ENCODE data around the gene DPYSL4. TPM values are rescaled to one million over a fixed set of nuclear protein-coding genes. Genes with fewer than 3 reads are reported as not detected.

The DPYSL4 gene
- total RNA-seq, 2 experiments from 2014 or later = 20.9 to 23.2 TPM

DNA sequence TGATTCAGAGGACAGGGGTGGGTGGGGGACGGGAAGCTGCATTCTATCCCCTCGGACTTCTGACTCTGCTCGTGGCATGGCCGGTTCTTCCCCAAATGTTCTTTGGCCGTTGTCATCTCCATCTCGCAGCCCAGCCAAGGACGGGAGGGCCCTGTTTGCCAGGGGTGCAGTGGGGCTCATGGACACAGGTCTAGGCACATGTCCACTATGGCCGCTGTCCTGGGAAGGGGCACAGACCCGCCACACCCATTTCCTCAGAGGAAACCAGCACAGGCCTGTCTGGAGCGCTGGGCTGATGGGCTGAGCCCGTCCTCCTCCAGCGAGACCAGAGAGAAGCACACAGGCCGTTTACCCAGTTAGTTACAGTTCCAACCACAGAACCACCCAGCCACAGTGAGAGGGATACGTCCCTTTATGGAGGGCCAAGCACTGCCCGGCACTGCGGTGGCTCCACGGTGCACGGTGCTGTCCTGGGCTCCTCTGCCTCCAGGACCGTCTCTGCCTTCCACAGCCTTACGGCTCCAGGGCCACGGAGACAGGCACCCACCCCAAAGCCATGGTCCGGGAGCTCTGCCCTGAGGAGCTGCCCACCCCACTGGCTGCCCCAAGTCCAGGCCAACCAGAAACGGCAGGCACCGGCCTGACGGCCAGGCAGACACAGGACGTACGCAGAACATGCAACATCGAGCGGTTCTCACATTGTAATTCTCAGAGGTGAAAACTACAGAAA, 20.2 kb downstream of the DPYSL4 start:
- no peak for DNase-seq
- intact Hi-C loops (cut with micrococcal nuclease) = no loop called here
- no peaks in the 10 kb centered on the region for H3K4me1 Mint-ChIP-seq (ENCODE audit: low read depth)
- H3K36me3 Mint-ChIP-seq (ENCODE audit: low read depth) = peaks cover under 1% of the 10 kb centered on the region
- POLR2A ChIA-PET = no interaction called here
- no peak overlapping the region for H3K27ac Mint-ChIP-seq
- no peak for ATAC-seq
- no peaks in the 10 kb centered on the region for H3K9me3 Mint-ChIP-seq
- CTCF ChIA-PET = no interaction called here
- H3K27me3 Mint-ChIP-seq = no peaks in the 10 kb centered on the region
- no peak overlapping the region for H3K4me3 Mint-ChIP-seq
- TF ChIP-seq CTCF (IDR thresholded peaks at IDR 0.05) = no peak

GRCh38 chr10:132207536-132208461, 21.1 kb downstream of the DPYSL4 start:
- no peaks in the 10 kb centered on the region for H3K27me3 Mint-ChIP-seq
- H3K9me3 Mint-ChIP-seq = no peaks in the 10 kb centered on the region
- H3K4me1 Mint-ChIP-seq (ENCODE audit: low read depth) = no peaks in the 10 kb centered on the region
- no peak overlapping the region for H3K27ac Mint-ChIP-seq
- ATAC-seq (no peak), DNase-seq (no peak)
- H3K36me3 Mint-ChIP-seq (ENCODE audit: low read depth) = peaks cover 8% of the 10 kb centered on the region
- H3K4me3 Mint-ChIP-seq = no peak overlapping the region
- ChIA-PET POLR2A (no interaction called here), CTCF (no interaction called here)
- no peak for TF ChIP-seq CTCF (IDR thresholded peaks at IDR 0.05)
- intact Hi-C loops (cut with micrococcal nuclease) = no loop called here

GRCh38 chr10:132208462-132209050, 21.8 kb downstream of the DPYSL4 start:
- H3K4me1 Mint-ChIP-seq (ENCODE audit: low read depth) = no peaks in the 10 kb centered on the region
- no peaks in the 10 kb centered on the region for H3K27me3 Mint-ChIP-seq
- DNase-seq = no peak
- no peak overlapping the region for H3K27ac Mint-ChIP-seq
- CTCF ChIA-PET = no interaction called here
- no peak for ATAC-seq
- H3K36me3 Mint-ChIP-seq (ENCODE audit: low read depth) = peaks cover 11% of the 10 kb centered on the region
- POLR2A ChIA-PET = no interaction called here
- H3K4me3 Mint-ChIP-seq = no peak overlapping the region
- H3K9me3 Mint-ChIP-seq = peaks cover 3% of the 10 kb centered on the region
- no peak for TF ChIP-seq CTCF (IDR thresholded peaks at IDR 0.05)
- intact Hi-C loops (cut with micrococcal nuclease) = no loop called here

- Mint-ChIP-seq H3K27me3 (no peaks in the 10 kb centered on the region), H3K36me3 (ENCODE audit: low read depth) (peaks cover 16% of the 10 kb centered on the region), H3K4me3 (no peak overlapping the region), H3K4me1 (ENCODE audit: low read depth) (no peaks in the 10 kb centered on the region), H3K9me3 (peaks cover 6% of the 10 kb centered on the region), H3K27ac (no peak overlapping the region)
- POLR2A ChIA-PET = no interaction called here
- DNase-seq (no peak), ATAC-seq (no peak)
- TF ChIP-seq CTCF (IDR thresholded peaks at IDR 0.05) = no peak
- CTCF ChIA-PET = no interaction called here
- intact Hi-C loops (cut with micrococcal nuclease) = no loop called here
These were observed 22.4 kb downstream of the DPYSL4 start for GRCh38 chr10:132209130-132209529.
